ENCODE data around the gene RGPD3.
"Not testable (repeated sequence)": the region's sequence is repeated elsewhere in the genome, so short reads cannot be mapped to it uniquely, and the experiment has no call there.

DNA sequence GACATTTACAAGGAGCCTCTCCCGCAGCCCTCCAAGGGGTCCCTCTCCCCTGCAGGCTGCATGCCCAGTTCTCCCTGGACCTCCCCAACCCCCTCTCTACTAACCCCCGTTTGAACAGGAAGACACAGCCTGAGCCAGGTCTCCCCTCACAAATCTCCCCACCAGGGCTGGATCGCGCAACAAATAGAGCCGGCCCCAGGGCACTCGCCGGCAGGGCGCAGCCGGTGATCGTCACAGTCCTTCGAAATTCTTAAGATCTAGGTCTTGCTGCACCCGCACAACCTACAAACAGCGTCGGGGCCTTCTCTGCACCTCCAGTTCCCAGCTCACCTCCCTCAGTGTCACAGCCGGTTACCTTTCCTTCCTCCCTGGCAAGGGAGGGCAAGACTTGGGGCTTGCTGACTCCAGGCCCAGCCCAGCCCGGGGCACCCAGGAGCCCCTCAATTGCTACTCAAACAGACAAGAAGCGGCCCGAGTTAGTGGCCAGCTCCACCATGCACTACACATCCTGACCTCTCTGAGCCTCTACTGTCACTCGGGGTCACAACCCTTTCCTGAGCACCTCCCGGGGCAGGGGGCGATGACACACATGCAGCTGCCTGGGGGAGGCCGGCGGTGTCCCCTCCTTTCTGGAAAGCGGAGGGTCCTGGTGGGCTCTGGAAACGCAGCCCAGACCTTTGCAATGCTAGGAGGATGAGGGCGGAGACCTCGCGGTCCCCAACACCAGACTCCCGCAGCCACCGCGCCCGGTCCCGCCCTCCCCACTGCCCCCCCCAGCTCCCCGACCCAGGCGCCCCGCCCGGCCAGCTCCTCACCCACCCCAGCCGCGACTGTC lies 18.6 kb upstream of the RGPD3 start, which contains the start of gene CD8B2:
- not testable (repeated sequence) for TF ChIP-seq CTBP1 (IDR thresholded peaks at IDR 0.05; ENCODE audit: borderline replicate concordance); BHLHE40 (IDR thresholded peaks at IDR 0.05; ENCODE audit: borderline replicate concordance); SP1 (IDR thresholded peaks at IDR 0.05); HDGF (IDR thresholded peaks at IDR 0.05; ENCODE audit: borderline replicate concordance); FOXK2 (IDR thresholded peaks at IDR 0.05)
